Right lung (tissue), 5 donors: ENCODE measurements around the gene ACYP2. TPM values are rescaled to one million over a fixed set of nuclear protein-coding genes. Genes with fewer than 3 reads are reported as not detected.
A peak's percentile ranks its signal among the peaks of the same experiment; 100 is the strongest.

Experiments
- DNase-seq, 2 donors: peaks; one replicate each; pipeline ENCODE4 v3.0.0-alpha.2; 2013
- polyA plus RNA-seq, 5 donors: library from polyadenylated mRNA; unstranded; fragments of 120-200 nt; gene quantifications; one replicate each; pipeline versions ENCODE4 v1.2.1 to v1.2.3, GENCODE V29; 2013; ENCODE audit warnings: inconsistent platforms in 1 of 5, low replicate concordance in 1 of 5; ENCODE audit not compliant: insufficient read length in 5 of 5, insufficient read depth in 1 of 5

ACYP2 gene
- polyA plus RNA-seq, 5 donors = 14.7 to 16.8 (median 15.4) TPM

GRCh38 chr2:54149638-54150441 lies 34.4 kb downstream of the ACYP2 start:
- DNase-seq = peak; percentile 9 to 19

DNA sequence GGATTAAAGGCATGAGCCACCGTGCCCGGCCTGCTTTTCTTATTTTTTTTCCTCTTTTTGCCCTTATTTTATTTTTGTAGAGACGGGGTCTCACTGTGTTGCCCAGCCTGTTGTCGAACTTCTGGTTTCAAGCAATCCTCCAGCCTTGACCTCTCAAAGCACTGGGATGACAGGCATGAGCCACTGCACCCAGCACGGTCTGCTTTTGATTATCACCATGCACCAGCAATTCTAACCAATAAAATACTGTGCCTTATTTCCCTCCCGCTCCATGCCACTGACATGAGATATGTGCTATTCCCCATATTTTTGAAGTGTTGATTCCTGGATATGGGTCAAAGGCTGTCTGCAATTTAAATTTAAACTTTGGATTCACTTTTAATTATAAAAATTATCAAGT lies 42.9 kb downstream of the ACYP2 start:
- no peak for DNase-seq

- DNase-seq = no peak
Measured at GRCh38 chr2:54161660-54162424, 46.4 kb downstream of the ACYP2 start.

DNA sequence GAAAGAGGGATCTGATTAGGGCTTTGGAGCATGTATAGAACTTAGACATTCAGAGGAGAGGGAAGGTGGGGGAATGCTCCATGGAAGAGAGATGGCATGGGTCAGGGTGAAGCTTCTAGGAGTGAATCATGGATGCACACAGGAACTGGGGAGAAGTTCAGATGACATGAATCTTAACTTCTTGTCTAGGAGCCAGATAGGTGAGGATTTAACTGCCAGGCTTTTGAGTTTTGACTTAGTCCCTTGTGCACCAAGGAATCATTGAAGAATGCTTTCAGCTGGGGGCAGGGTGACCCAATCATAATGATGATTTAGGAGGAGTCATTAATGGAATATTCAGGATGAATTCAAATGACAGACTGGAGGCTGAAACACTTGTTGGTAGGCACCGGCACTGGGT lies 48.7 kb downstream of the ACYP2 start:
- DNase-seq = no peak

GRCh38 chr2:54166121-54166773 lies 50.8 kb downstream of the ACYP2 start:
- no peak for DNase-seq

DNA sequence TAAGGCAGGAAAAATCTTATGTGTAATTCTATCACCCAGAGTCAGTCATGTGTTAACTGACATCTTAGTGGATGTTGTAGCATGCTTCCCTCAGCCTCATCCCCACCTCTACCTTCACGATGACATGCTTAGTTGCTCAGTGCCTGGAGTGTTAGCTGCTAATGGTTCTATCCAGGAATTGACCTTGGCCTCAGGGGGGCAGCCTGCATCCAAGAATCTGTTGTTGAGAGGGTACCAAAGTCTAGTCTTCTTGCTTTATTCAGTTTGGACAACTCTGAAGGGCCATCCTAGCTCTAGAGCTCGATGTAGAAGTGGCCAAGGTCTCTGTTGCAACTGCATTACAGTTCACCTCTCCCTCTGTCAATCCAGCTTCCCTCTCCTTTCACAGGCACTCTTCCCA lies 61.2 kb downstream of the ACYP2 start:
- DNase-seq = peak; percentile 47 to 53

- no peak for DNase-seq
Measured at GRCh38 chr2:54183281-54183680, 67.9 kb downstream of the ACYP2 start.

DNA sequence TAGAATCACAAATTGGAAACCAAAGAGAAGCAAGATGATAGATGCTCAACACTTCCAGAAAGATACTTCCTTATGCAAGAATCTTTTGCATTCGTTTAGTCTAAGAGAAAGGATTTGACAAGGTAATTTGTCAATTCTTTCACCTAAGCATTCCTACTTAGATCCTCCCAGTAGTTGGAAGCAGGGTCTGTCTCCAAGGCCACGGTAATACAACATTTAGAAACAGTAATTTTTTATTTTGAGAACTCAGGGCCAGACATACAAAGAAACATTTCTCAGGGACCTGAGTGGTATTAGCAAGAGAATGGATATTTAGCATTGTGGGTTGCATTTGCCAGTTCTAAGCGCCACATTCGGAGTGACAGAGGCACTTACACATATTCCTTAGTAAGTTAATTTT lies 68.6 kb downstream of the ACYP2 start:
- DNase-seq = no peak

DNA sequence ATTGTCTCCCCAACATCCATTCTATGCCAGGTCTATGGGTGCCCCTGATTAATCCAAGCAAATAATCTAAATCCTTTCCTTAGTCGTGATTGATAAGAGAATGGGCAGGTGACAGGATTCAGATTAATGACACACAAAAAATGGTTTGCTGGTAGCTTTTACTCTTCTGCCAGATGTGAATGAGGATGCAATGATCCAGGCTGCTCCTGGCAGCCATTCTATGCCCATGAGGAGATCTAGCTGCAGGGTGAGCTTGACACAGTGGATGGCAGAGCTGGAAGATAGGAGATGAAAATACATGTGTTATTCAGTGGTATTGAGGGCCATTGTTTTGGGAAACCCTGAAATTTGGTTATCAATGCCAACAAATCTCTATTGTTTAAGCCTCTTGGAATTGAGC lies 69.7 kb downstream of the ACYP2 start:
- no peak for DNase-seq

DNA sequence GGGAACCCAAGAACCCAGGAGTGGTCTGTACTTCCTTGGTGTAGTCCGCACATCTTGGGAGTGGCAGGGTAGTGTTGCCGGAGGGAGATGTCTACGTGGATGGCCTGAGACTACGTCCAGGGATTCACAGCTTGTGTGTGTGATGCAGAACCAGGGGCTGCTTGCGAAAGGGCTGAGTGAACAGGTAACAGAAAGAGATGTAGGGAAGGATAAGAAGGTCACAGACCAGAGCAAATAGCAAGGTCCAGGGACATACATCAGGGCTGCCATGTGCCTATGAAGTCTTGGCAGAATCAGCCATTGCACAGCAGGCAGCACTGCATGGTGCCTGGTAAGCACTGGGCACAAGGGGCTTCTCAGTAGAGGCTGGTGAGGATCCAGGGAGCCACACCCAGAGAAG lies 71.9 kb downstream of the ACYP2 start:
- DNase-seq = no peak

GRCh38 chr2:54189539-54189938 lies 74.1 kb downstream of the ACYP2 start:
- no peak for DNase-seq

DNA sequence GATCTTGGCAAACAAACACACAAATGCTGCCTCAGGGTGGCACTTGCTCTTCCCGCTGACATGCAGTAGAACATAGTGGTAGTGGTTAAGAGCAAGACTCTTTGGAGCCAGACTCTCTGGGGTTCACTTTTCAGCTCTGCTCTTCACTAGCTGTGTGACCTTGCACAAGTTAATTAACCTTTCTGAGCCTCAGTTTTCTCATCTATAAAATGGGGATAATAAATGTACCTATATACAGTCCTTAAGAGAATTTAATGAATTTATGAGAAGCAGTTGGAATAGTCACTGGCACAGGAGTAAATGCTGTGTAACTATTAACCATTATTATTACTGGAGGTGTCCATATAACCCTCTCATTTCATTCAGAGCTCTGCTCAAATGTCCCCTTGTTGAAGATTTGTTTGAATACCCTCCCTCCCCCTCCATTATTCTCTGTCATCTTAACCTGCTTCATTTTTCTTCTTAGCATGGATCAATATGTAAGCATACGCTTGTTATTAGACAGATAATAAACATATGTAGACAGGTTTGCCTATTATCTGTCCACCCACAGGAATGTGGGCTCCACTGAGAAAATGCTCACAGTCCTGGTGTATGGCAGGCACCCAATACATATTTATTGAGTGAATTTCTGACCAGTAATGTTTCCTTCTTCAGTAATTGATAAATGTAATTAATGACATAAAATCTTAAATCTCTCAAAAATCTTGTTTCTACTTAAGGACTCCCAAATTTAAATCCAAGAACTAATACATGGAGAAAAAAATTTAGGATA lies 76.1 kb downstream of the ACYP2 start:
- DNase-seq = no peak

- DNase-seq = no peak
Measured at GRCh38 chr2:54194761-54195750, 79.6 kb downstream of the ACYP2 start.

DNA sequence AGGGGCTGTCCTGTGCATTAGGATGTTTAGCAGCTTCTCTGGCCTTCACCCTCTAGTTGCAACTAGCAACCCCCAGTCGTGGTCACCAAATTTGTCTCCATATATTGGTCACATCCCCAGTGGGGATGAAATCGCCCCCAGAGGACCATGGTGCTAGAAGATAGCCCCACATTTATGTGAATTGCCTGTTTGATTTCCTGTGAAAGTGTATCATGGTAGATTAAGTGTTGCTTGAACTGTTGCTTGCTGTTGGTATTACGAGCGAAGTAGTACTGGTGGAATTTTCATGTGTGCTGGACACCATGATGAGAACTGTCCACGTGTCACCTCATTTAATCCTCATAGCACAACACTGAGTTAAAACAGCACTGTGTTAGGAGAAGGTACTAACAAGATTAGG lies 81.2 kb downstream of the ACYP2 start:
- no peak for DNase-seq

DNA sequence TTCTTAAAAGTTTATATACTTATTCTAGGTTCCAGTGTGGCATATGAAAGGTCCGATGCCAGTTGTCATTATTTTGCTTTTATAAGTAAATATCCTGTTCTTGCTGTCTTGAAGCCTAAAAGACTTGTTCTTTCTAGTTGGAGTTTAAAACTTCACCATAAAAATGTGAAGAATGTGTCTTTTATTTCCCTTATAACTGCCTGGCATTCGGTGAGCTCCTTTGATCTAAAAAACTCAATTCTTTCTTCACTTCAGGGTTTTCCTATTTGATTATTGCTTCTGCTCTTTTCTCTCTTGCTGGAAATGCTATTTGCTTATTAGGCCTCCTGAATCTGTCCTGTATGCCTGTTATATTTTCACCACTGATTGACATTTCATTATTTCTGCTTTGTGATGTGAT lies 89.1 kb downstream of the ACYP2 start:
- no peak for DNase-seq

DNA sequence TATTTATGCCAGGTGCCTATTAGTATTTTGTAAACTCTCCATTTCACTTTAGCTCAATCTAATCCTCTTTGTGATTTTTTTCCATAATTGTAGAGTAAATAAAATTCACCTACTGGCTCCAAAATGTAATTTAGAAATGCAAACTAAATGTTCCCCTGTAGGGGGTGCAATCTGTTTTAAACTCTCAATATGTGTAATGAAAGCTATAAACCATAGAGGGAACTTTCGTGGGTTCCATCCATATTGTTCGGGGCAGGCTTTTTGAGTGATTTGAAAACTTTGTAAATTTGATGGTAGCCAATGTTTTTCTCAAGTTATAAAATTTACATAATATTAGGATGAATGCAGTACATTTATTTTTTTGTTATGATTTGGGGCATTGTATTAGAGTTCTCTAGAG lies 91.2 kb downstream of the ACYP2 start:
- no peak for DNase-seq

DNA sequence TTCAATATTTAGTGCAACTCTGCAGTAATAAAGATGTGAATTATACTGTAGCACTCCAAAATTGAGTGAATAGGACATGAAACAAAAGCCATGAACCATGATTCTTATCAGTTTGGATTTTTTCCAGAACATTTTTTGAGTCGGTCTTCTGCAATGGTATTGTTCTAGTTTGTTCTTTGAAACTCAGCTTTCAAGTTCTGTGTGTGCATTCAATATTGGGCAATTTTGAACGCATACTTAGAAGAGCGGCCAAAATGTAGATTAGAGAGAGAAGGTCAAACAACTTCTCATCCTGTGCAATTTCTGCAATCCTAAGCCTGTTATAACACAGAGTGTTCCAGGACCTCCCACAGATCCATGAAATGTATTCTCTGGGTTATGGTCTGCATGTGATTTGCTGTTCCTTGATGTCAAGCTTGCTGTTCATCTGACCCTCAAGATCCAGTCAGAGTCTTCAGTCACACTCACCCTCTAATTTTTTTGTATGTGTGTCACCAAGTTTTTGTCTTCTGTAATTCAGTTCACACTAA lies 92.3 kb downstream of the ACYP2 start:
- DNase-seq = peak; percentile 90 to 95

DNA sequence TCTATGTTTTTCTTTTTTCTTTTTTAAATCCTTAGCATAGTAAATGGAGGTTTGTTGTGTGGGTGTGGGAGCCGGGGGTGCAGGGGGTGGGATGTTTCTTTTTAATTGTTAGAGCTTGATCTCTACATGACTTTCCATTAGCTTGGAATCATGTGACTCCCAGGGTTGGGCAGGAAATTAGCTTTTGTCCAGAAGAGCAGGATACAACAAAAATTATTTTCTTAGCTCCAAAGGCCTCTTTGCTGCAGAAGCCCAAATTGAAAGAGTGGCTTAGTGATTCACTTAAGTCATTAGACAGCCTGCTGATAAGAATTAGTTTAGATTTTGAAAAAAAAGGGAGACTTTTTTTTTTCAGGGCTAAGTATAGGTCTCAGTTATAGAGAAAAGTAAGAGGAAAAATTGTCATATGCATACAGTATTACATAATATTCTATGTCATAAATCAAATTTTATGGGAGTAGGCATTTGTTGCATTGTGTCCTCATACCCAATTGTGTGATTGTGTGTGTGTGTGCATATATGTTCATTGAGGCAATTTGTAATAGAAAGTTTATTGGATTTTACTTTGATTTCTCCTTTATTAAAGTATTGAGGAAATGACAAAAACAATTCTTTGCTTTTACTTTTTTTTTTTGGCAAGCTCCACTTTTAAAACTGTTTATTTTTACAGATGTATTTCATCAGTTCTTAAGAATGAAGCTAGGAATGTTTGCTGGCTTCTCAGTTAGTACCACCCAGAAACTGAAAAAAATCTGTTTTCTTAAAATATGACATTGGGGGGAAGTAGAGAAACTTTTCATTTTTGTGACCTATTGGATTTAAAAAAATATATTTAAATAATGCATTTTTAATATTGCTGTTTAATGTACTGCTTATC lies 93.2 kb downstream of the ACYP2 start:
- DNase-seq = peak; percentile 55 to 56

DNA sequence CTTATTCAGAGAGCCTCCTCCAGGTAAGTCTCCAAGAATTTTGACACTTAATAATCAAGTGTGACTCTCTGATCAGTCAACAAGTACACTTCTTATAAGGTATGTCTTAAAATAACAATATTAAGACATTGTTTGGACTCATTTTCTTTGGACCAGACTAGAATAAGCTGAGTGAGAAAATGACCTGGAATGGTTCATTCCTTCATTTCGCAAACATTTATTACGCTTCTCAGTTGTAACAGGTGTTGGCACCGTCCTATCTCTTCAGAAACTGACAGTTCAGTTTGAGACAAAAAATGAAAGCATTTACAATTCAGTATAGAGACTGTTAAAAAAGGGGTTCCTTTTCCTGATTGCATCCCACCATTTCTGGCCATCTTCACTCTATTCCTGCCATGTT lies 94.0 kb downstream of the ACYP2 start:
- DNase-seq = no peak
